Vagina (tissue), 2 donors: Measurements from ENCODE around the gene LRMDA.

Experiments
- CTCF ChIP-seq, 3 experiments: fragments of 450-650 bp in 2 of 3; fragments of 200-600 bp in 1 of 3; sonication (generic) in 1 of 3; IDR thresholded peaks; one replicate each; pipeline ENCODE4 v1.5.1; 2017 to 2019; ENCODE audit warnings: antibody characterized with exemption in 3 of 3, mild to moderate bottlenecking in 2 of 3, moderate library complexity in 2 of 3
- POLR2A ChIP-seq, 2 donors: fragments of 450-650 bp; IDR thresholded peaks; one replicate each; pipeline ENCODE4 v1.6.1; 2017; ENCODE audit warnings: antibody characterized with exemption in 2 of 2, mild to moderate bottlenecking in 2 of 2, moderate library complexity in 2 of 2
- POLR2AphosphoS5 ChIP-seq, 2 donors: sonication (generic); formaldehyde crosslinking; IDR thresholded peaks; one replicate each; pipeline ENCODE4 v1.9.0; 2017; ENCODE audit warnings: antibody characterized with exemption in 2 of 2, mild to moderate bottlenecking in 2 of 2, low read depth in 1 of 2; ENCODE audit not compliant: insufficient read depth in 1 of 2

DNA sequence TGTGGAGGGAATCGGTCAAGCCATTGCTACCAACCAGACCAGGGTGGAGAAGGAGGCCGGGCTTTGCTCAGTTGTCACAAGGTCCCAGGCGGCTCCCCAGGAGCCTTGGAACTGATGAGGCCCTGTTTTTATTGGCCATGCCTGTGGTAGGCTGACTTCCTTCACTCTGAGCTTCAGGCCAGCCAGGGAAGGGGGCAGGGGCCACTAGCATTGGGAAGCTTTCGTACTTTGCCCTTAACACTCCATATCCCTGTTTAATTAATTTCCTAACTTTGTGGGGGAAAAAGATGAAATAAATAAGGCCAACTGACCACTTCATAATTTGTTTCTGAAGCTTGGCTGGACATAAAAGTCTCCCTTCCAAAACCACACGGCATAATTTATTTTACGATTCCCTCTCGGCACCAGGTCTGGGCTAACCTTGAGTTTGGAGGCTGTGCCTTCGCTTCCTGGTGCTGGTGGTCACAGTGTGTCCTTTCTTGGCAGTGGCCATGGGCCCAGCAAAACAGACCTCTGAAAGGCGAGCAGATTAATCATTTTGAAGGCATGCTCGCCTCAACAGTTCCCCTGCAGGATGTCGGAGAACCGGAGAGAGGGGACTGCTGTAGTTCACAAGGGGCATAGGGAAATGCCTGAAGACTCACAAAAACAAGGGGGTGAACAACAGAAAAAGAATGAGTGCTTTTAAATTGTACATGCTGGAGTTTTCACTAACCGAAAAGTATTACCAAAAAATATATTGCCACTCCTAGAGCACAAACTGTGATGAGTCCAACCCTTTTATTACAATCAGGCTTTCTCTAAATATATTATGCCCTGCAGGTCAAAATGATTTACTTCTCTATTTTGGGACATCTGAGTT lies 966.0 kb downstream of the LRMDA start:
- no peak for TF ChIP-seq CTCF (IDR thresholded peaks at IDR 0.05)
- no peak for TF ChIP-seq POLR2A (IDR thresholded peaks at IDR 0.05)
- TF ChIP-seq POLR2AphosphoS5 (IDR thresholded peaks at IDR 0.05; ENCODE audit: insufficient read depth in 1 of 2, low read depth in 1 of 2): peak; percentile 10 to 43
